Mesodermal cell (in vitro differentiated cells): ENCODE measurements around the gene TRIM24.
"Not testable (repeated sequence)": the region's sequence is repeated elsewhere in the genome, so short reads cannot be mapped to it uniquely, and the experiment has no call there.

Experiments used
- H3K27ac ChIP-seq: 2 replicates; pipeline ENCODE4 v1.7.0; 2013; ENCODE audit warnings: mild to moderate bottlenecking, low read depth, low read length, moderate library complexity; ENCODE audit not compliant: severe bottlenecking
- H3K36me3 ChIP-seq: 2 replicates; pipeline ENCODE4 v1.7.1; 2013; ENCODE audit warnings: mild to moderate bottlenecking, low read length, moderate library complexity; ENCODE audit not compliant: control insufficient read depth, insufficient read depth
- H3K4me1 ChIP-seq: one replicate; pipeline ENCODE4 v1.7.1; 2013; ENCODE audit warnings: mild to moderate bottlenecking, low read length; ENCODE audit not compliant: insufficient read depth, control insufficient read depth, poor library complexity, severe bottlenecking
- H3K4me3 ChIP-seq: 2 replicates; pipeline ENCODE4 v1.7.0; 2013; ENCODE audit warnings: low read length, control low read depth, mild to moderate bottlenecking; ENCODE audit not compliant: insufficient read depth, poor library complexity, severe bottlenecking; ENCODE audit errors: extremely low read depth
- H3K9me3 ChIP-seq: 2 replicates; pipeline ENCODE4 v1.7.1; 2013; ENCODE audit warnings: mild to moderate bottlenecking, low read length, moderate library complexity; ENCODE audit not compliant: control insufficient read depth
- WGBS, 2 experiments: methylation state at CpG; one replicate each; pipeline ENCODE4 v1.1.5; 2013; ENCODE audit warnings: missing lambda C conversion rate in 2 of 2; ENCODE audit not compliant: insufficient coverage in 2 of 2; 5-methylcytosine and 5-hydroxymethylcytosine counted together

TRIM24 gene

GRCh38 chr7:138495485-138495884, 35.4 kb downstream of the TRIM24 start:
- no peak overlapping the region for H3K27ac ChIP-seq
- no CpG with 5 or more reads among the region's 1 CpG for WGBS, 2 experiments

GRCh38 chr7:138499340-138499739, 39.3 kb downstream of the TRIM24 start:
- H3K27ac ChIP-seq = no peak overlapping the region
- peaks cover 33% of the 10 kb centered on the region for H3K36me3 ChIP-seq
- H3K9me3 ChIP-seq = no peaks in the 10 kb centered on the region
- WGBS, 2 experiments = 72 to 91% methylated on average over 3 of the region's 3 CpGs
- no peaks in the 10 kb centered on the region for H3K4me1 ChIP-seq
- H3K4me3 ChIP-seq = no peak overlapping the region

More at GRCh38 chr7:138495485-138495884, 35.4 kb downstream of the TRIM24 start:
- Histone ChIP-seq H3K36me3 (peaks cover 43% of the 10 kb centered on the region), H3K9me3 (no peaks in the 10 kb centered on the region), H3K4me1 (no peaks in the 10 kb centered on the region), H3K4me3 (no peak overlapping the region)

GRCh38 chr7:138500303-138500702, 40.2 kb downstream of the TRIM24 start:
- H3K27ac ChIP-seq, H3K4me3 ChIP-seq, H3K9me3 ChIP-seq, H3K4me1 ChIP-seq: not testable (repeated sequence)
- 100% methylated on average over 1 of the region's 2 CpGs; no CpG with 5 or more reads in 1 of the 2 experiments for WGBS, 2 experiments
- H3K36me3 ChIP-seq = peaks cover 42% of the 10 kb centered on the region

GRCh38 chr7:138500892-138501291, 40.8 kb downstream of the TRIM24 start:
- Histone ChIP-seq H3K9me3 (no peaks in the 10 kb centered on the region), H3K36me3 (peaks cover 45% of the 10 kb centered on the region), H3K27ac (no peak overlapping the region), H3K4me3 (no peak overlapping the region), H3K4me1 (no peaks in the 10 kb centered on the region)
- no CpG with 5 or more reads among the region's 1 CpG for WGBS, 2 experiments

- Histone ChIP-seq H3K9me3 (no peaks in the 10 kb centered on the region), H3K4me3 (no peak overlapping the region), H3K36me3 (peaks cover 43% of the 10 kb centered on the region), H3K27ac (no peak overlapping the region), H3K4me1 (no peaks in the 10 kb centered on the region)
- 80 to 86% methylated on average over 1 of the region's 4 CpGs for WGBS, 2 experiments
Observed at GRCh38 chr7:138502023-138502767, 42.1 kb downstream of the TRIM24 start.

- Histone ChIP-seq H3K36me3 (peaks cover 54% of the 10 kb centered on the region), H3K27ac (no peak overlapping the region), H3K9me3 (no peaks in the 10 kb centered on the region), H3K4me1 (no peaks in the 10 kb centered on the region), H3K4me3 (no peak overlapping the region)
- 60% methylated on average over 1 of the region's 2 CpGs; no CpG with 5 or more reads in 1 of the 2 experiments for WGBS, 2 experiments
Observed at GRCh38 chr7:138505361-138505873, 45.4 kb downstream of the TRIM24 start.

- peaks cover 5% of the 10 kb centered on the region for H3K9me3 ChIP-seq
- H3K4me1 ChIP-seq = no peaks in the 10 kb centered on the region
- no peak overlapping the region for H3K27ac ChIP-seq
- H3K4me3 ChIP-seq = no peak overlapping the region
- 0% methylated on average over 1 of the region's 1 CpG for WGBS, 2 experiments
- H3K36me3 ChIP-seq = peaks cover 67% of the 10 kb centered on the region
Observed at GRCh38 chr7:138506764-138507163, 46.7 kb downstream of the TRIM24 start.

GRCh38 chr7:138510003-138510402, 49.9 kb downstream of the TRIM24 start:
- H3K4me3 ChIP-seq = no peak overlapping the region
- WGBS, 2 experiments = 100% methylated on average over 1 to 2 of the region's 3 CpGs
- H3K36me3 ChIP-seq = peaks cover 89% of the 10 kb centered on the region
- no peak overlapping the region for H3K27ac ChIP-seq
- H3K4me1 ChIP-seq = no peaks in the 10 kb centered on the region
- peaks cover 14% of the 10 kb centered on the region for H3K9me3 ChIP-seq

- Histone ChIP-seq H3K4me1 (no peaks in the 10 kb centered on the region), H3K4me3 (no peak overlapping the region), H3K27ac (no peak overlapping the region), H3K9me3 (peaks cover 14% of the 10 kb centered on the region), H3K36me3 (peaks cover 92% of the 10 kb centered on the region)
- WGBS, 2 experiments = 96 to 100% methylated on average over 3 of the region's 3 CpGs
Observed at GRCh38 chr7:138512092-138512858, 52.2 kb downstream of the TRIM24 start.

- Histone ChIP-seq H3K9me3 (peaks cover 14% of the 10 kb centered on the region), H3K27ac (no peak overlapping the region), H3K4me3 (no peak overlapping the region), H3K4me1 (no peaks in the 10 kb centered on the region), H3K36me3 (peaks cover 92% of the 10 kb centered on the region)
- WGBS, 2 experiments = 94 to 100% methylated on average over 1 of the region's 1 CpG
Observed at GRCh38 chr7:138512885-138513284, 52.8 kb downstream of the TRIM24 start.
